H9 (cell line): ENCODE results near the gene FHIT. TPM values are rescaled to one million over a fixed set of nuclear protein-coding genes. Genes with fewer than 3 reads are reported as not detected.
A peak's percentile ranks its signal among the peaks of the same experiment; 100 is the strongest.

Experiments
- DNase-seq: peaks from one replicate; pipeline ENCODE4 v3.0.0-alpha.2; 2017
- H2AFZ ChIP-seq: one replicate; pipeline ENCODE4 v1.6.1; 2013; ENCODE audit warnings: mild to moderate bottlenecking, low read length, control low read depth, moderate library complexity
- H2AK5ac ChIP-seq: 2 replicates; pipeline ENCODE4 v1.6.1; 2013; ENCODE audit warnings: low read length, control low read depth, mixed read lengths; ENCODE audit not compliant: insufficient read length
- H2BK120ac ChIP-seq: one replicate; pipeline ENCODE4 v1.6.1; 2013; ENCODE audit warnings: low read depth, mild to moderate bottlenecking, low read length, control low read depth, inconsistent platforms; ENCODE audit not compliant: poor library complexity, severe bottlenecking
- H2BK12ac ChIP-seq: 2 replicates; pipeline ENCODE4 v1.6.1; 2013; ENCODE audit warnings: low read length, control low read depth, mixed read lengths, low read depth; ENCODE audit not compliant: insufficient read length
- H2BK15ac ChIP-seq: 2 replicates; pipeline ENCODE4 v1.6.1; 2013; ENCODE audit warnings: low read depth, low read length, control low read depth
- H2BK20ac ChIP-seq: one replicate; pipeline ENCODE4 v1.6.1; 2013; ENCODE audit warnings: low read depth, mild to moderate bottlenecking, low read length, control low read depth, inconsistent platforms; ENCODE audit not compliant: poor library complexity, severe bottlenecking
- H2BK5ac ChIP-seq: 2 replicates; pipeline ENCODE4 v1.6.1; 2013; ENCODE audit warnings: low read length, control low read depth, mixed read lengths; ENCODE audit not compliant: insufficient read length
- H3K14ac ChIP-seq: 2 replicates; pipeline ENCODE4 v1.6.1; 2013; ENCODE audit warnings: low read length, control low read depth; ENCODE audit not compliant: insufficient read depth
- H3K18ac ChIP-seq: 2 replicates; pipeline ENCODE4 v1.6.1; 2013; ENCODE audit warnings: low read depth, mild to moderate bottlenecking, mixed read lengths, low read length, control low read depth; ENCODE audit not compliant: insufficient read length
- H3K23ac ChIP-seq: 2 replicates; pipeline ENCODE4 v1.6.1; 2013; ENCODE audit warnings: low read length, control low read depth, mixed read lengths, low read depth; ENCODE audit not compliant: insufficient read length
- H3K23me2 ChIP-seq: 2 replicates; pipeline ENCODE4 v1.6.1; 2013; ENCODE audit warnings: low read depth, mild to moderate bottlenecking, mixed read lengths, low read length, control low read depth; ENCODE audit not compliant: insufficient read length, poor library complexity, severe bottlenecking
- H3K27ac ChIP-seq: 2 replicates; pipeline ENCODE4 v1.5.1; 2013; ENCODE audit warnings: low read length, control low read depth, mixed read lengths, low read depth; ENCODE audit not compliant: insufficient read length
- H3K27me3 ChIP-seq: 2 replicates; pipeline ENCODE4 v1.6.1; 2013; ENCODE audit warnings: low read length, control low read depth, inconsistent platforms; ENCODE audit not compliant: insufficient read depth
- H3K4ac ChIP-seq: 2 replicates; pipeline ENCODE4 v1.6.1; 2013; ENCODE audit warnings: low read depth, mild to moderate bottlenecking, control low read depth, inconsistent platforms, low read length, moderate library complexity
- H3K4me1 ChIP-seq: 2 replicates; pipeline ENCODE4 v1.6.1; 2013; ENCODE audit warnings: low read length, control low read depth, inconsistent platforms; ENCODE audit not compliant: insufficient read depth
- H3K4me2 ChIP-seq: 2 replicates; pipeline ENCODE4 v1.6.1; 2013; ENCODE audit warnings: low read length, control low read depth, mixed read lengths; ENCODE audit not compliant: insufficient read length, insufficient read depth
- H3K56ac ChIP-seq: 2 replicates; pipeline ENCODE4 v1.6.1; 2013; ENCODE audit warnings: low read depth, mild to moderate bottlenecking, mixed read lengths, low read length, control low read depth; ENCODE audit not compliant: insufficient read length
- H3K79me1 ChIP-seq: 2 replicates; pipeline ENCODE4 v1.6.1; 2013; ENCODE audit warnings: low read depth, mild to moderate bottlenecking, moderate library complexity, low read length, control low read depth, inconsistent platforms; ENCODE audit not compliant: insufficient read depth, poor library complexity, severe bottlenecking
- H3K79me2 ChIP-seq: 2 replicates; pipeline ENCODE4 v1.6.1; 2013; ENCODE audit warnings: low read length, control low read depth, inconsistent platforms; ENCODE audit not compliant: insufficient read depth
- H3K9ac ChIP-seq: 2 replicates; pipeline ENCODE4 v1.6.1; 2013; ENCODE audit warnings: low read length, control low read depth, mixed read lengths; ENCODE audit not compliant: insufficient read length; ENCODE audit errors: extremely low read depth
- H3K9me3 ChIP-seq: one replicate; pipeline ENCODE4 v1.6.1; 2013; ENCODE audit warnings: low read depth, low read length, inconsistent platforms; ENCODE audit not compliant: control insufficient read depth
- H3T11ph ChIP-seq: one replicate; pipeline ENCODE4 v1.6.1; 2013; ENCODE audit warnings: mild to moderate bottlenecking, low read length, control low read depth, inconsistent platforms
- H4K20me1 ChIP-seq: one replicate; pipeline ENCODE4 v1.6.1; 2013; ENCODE audit not compliant: control insufficient read depth, insufficient read length, insufficient read depth
- H4K5ac ChIP-seq: 2 replicates; pipeline ENCODE4 v1.6.1; 2013; ENCODE audit warnings: low read depth, mild to moderate bottlenecking, mixed read lengths, low read length, control low read depth; ENCODE audit not compliant: insufficient read length
- H4K8ac ChIP-seq: replicated peaks from 2 replicates; pipeline ENCODE4 v1.6.1; 2013; ENCODE audit warnings: low read length, control low read depth, mixed read lengths, low read depth; ENCODE audit not compliant: insufficient read length
- H4K91ac ChIP-seq: 2 replicates; pipeline ENCODE4 v1.6.1; 2013; ENCODE audit warnings: low read depth, mild to moderate bottlenecking, moderate library complexity, mixed read lengths, low read length, control low read depth; ENCODE audit not compliant: insufficient read length
- H3K27ac Mint-ChIP-seq, 3 experiments: 2 replicates in 2 of 3; 3 replicates in 1 of 3; pipeline ENCODE4 v1.8.0; 2020 to 2021; ENCODE audit warnings: mixed read lengths in 3 of 3, mild to moderate bottlenecking in 1 of 3, moderate library complexity in 1 of 3
- H3K27me3 Mint-ChIP-seq: 2 replicates; pipeline ENCODE4 v1.8.0; 2021; ENCODE audit warnings: low read depth, mild to moderate bottlenecking, moderate library complexity, mixed read lengths
- H3K36me3 Mint-ChIP-seq, 3 experiments: 2 replicates in 2 of 3; 3 replicates in 1 of 3; pipeline ENCODE4 v1.8.0; 2020 to 2021; ENCODE audit warnings: low read depth in 3 of 3, mixed read lengths in 3 of 3; ENCODE audit not compliant: insufficient read depth in 1 of 3
- H3K4me1 Mint-ChIP-seq, 2 experiments: 2 replicates each; pipeline ENCODE4 v1.8.0; 2020; ENCODE audit warnings: mixed read lengths in 2 of 2
- H3K4me3 Mint-ChIP-seq, 2 experiments: 2 replicates in 1 of 2; 3 replicates in 1 of 2; pipeline ENCODE4 v1.8.0; 2020 to 2021; ENCODE audit warnings: mild to moderate bottlenecking in 2 of 2, mixed read lengths in 2 of 2, moderate library complexity in 1 of 2
- H3K9me3 Mint-ChIP-seq, 2 experiments: 2 replicates in 1 of 2; 3 replicates in 1 of 2; pipeline ENCODE4 v1.8.0; 2020; ENCODE audit warnings: mild to moderate bottlenecking in 2 of 2, mixed read lengths in 2 of 2, moderate library complexity in 1 of 2
- CTCF ChIP-seq: fragments of 200-600 bp; sonication (generic); conservative IDR thresholded peaks from 3 replicates; pipeline ENCODE4 v1.8.0; 2021; ENCODE audit warnings: antibody characterized with exemption, mild to moderate bottlenecking
- WGBS: extraction: QIAGEN DNeasy Blood & Tissue Kit; methylation state at CpG from one replicate; pipeline ENCODE4 v1.1.7; 2013; ENCODE audit warnings: missing lambda C conversion rate, low lambda C conversion rate, mixed read lengths; ENCODE audit not compliant: insufficient read length; ENCODE audit errors: extremely low coverage; 5-methylcytosine and 5-hydroxymethylcytosine counted together
- total RNA-seq: library from RNA; stranded (reverse); gene quantifications from 2 replicates; pipeline ENCODE4 v1.2.1, GENCODE V29; 2021

Gene FHIT
- total RNA-seq, 1 experiment from 2014 or later, result 3.0 TPM

DNA sequence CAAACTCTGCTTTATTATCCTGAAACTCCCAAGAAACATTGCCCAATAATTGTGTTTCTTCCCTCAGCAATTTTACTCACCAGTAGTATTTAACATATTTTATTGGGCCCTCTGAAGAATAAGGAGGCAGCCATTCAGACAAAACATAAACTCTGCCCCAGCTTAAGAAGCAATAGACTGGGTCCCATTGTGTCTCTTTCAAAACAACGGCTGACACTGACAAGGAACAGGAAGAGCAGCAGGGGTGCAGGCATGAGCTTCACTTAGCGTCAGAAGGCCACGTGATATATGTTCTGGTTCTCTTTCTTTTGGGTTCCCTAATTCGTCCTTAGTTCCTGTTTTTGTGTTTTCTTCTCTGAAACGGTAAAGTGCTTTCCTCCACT lies 242.3 kb downstream of the FHIT start:
- Histone ChIP-seq H2BK15ac (no peak overlapping the region), H3K23ac (no peak overlapping the region), H2BK20ac (no peak overlapping the region), H3K23me2 (no peaks in the 10 kb centered on the region), H2BK12ac (no peak overlapping the region), H3K18ac (no peak overlapping the region), H2BK5ac (no peak overlapping the region), H3K9ac (no peak overlapping the region), H2AFZ (no peak overlapping the region), H3K14ac (no peak overlapping the region), H2BK120ac (no peak overlapping the region), H2AK5ac (no peak overlapping the region), H4K20me1 (no peaks in the 10 kb centered on the region), H3K79me1 (no peaks in the 10 kb centered on the region), H3K56ac (no peak overlapping the region), H3K27me3 (no peaks in the 10 kb centered on the region), H3K4me2 (no peak overlapping the region), H4K91ac (no peak overlapping the region), H3K4ac (no peak overlapping the region), H3K79me2 (no peaks in the 10 kb centered on the region), H3K27ac (no peak overlapping the region), H3K9me3 (no peaks in the 10 kb centered on the region), H3T11ph (no peak overlapping the region), H4K5ac (no peak overlapping the region), H3K4me1 (no peaks in the 10 kb centered on the region), H4K8ac (no peak overlapping the region)
- Mint-ChIP-seq H3K4me1 (peaks cover 14 to 15% of the 10 kb centered on the region in 2 experiments), H3K4me3 (no peak overlapping the region), H3K36me3 (no peaks in the 10 kb centered on the region), H3K27me3 (no peaks in the 10 kb centered on the region; the same call in 1 of the 2 replicates), H3K9me3 (no peaks in the 10 kb centered on the region; a peak in 1 of 5 replicates), H3K27ac (peak overlapping the region in 1 of 3 experiments; percentile 61; a peak in 1 of 7 replicates)
- WGBS, result no CpG with 5 or more reads among the region's 5 CpGs
- TF ChIP-seq CTCF, result no peak
- no peak for DNase-seq
